GM21423 (cell line): Measurements from ENCODE around the gene RAPGEF1.

Experiments used
- ATAC-seq: cut with Tn5 transposase; IDR thresholded peaks from one replicate; pipeline ENCODE4 v1.9.1; 2021; ENCODE audit warnings: mild to moderate bottlenecking, moderate library complexity; ENCODE audit not compliant: unreplicated experiment

The RAPGEF1 gene

DNA sequence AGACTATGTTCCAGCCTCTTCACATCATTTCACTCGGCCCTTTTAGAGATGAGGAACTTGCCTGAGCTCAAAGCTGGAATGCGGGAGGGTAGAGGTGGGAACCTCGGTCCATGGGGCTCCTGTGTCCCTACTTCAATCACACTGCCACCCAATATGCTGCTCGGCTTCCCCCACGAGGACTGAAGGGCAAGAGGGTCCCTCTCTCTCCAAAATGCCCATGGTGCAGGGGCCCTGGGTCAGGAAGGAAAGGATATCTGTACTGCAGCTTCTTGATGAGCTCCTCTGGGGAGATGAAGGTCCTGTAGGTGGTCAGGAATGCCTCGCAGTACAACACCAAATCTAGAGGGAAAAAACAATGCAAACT lies 148.0 kb downstream of the RAPGEF1 start:
- ATAC-seq: no peak

DNA sequence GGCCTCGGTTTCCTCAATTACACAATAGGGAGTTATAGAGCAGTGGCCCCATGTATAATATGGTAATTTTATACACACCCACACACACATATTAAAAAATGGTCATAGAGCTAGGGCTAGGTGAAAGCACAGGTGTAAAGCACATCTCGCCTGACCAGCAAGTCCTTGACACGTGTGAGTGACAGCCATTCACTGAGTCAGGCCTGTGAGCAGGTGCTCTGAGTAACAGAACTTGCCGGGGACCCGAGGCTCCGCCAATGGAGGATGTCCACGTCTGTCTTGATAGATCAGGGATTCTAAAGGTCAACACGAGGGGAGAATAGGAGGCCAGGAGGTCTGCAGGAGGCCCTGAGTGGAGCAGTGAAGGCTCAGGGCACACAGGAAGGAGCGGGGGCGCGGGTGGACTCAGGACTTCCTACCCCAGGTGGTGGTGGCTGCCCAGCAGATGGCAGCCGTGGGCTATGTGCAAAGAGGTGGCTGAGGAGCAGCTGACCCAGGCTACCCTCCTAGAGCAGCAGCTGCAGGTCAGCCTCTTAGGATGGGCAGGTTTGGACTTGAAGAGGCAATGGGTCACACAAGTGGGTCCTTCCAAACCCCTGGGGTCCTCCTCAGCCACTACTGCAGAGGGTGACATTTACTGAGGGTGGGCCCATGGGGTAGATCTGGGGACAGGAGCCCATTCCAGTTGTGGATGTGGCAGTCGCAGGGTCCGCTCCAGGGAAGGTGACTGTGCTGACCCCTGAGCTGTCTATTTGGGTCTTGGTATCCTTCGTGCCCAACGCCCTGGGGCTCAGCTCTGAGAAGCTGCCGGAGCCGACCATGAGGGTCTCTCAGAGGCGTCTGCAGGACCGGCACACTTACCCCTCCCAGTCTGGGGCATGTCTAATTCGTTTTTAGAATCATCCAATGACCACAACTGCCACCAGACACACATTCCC lies 148.7 kb downstream of the RAPGEF1 start:
- ATAC-seq: no peak

DNA sequence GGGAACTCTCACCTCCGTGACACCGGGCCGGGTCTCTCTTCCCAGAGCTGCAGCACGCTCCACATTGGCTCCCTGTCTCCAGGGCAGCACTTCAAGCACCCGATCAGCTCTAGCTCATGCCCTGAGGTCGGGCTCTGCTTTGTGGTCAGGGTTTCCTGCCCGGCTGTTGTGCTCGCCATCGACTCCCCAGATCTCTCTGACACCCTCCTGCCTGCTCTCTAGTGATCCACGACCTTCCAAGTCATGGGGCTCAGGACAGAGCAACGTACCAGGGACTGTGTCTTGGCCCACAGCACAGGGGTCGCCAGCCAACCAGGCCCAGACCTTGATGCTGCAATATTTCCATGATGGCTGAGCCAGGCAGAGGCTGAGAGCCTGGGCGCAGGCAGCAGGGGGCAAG lies 149.4 kb downstream of the RAPGEF1 start:
- ATAC-seq: no peak

DNA sequence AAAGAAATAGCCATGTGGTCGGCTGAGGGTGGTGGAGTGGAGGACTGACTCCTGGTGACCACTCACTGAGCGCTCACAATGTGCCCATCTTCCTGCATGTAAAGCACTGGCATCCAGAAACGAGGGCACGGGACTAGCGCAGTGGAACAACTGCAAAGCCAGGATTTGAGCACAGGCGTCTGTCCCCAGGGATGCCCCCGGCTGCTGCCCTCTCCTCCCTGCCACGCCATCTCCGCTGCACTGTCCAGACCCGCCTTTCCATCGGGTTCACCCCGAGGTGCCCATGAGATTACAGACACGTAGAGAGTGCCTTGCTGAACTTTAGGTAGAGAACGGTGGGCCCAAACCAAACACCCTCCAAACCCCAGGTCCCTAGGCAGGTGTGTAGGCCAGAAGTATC lies 149.9 kb downstream of the RAPGEF1 start:
- ATAC-seq: no peak

DNA sequence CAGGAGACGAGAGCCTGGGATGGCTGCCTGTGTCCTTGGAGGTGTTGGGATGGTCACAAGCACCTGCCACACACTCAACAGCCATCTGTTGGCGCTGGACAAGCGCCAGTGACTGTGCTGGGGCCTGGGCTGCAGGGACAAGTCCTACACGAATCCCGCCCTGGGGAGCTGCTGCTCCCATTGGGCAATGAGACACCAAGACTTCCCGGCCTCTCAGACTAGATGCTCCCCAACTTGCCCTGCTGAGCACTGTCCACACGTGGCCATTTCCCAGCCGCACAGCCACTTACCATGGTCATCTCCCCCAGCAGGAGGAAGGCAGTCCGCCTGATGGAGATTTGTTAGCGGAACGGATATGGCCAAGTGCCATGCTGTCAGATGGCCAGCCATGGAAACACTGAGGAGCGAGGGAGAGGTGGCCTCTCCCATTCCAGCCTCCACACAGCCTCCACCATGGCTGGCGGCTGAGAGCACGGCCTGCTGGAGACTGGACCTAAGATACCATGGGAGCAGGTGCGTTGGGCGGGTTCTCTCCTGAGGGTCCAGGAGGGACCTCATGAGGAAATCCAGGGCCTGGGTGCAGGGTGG lies 150.7 kb downstream of the RAPGEF1 start:
- no peak for ATAC-seq

DNA sequence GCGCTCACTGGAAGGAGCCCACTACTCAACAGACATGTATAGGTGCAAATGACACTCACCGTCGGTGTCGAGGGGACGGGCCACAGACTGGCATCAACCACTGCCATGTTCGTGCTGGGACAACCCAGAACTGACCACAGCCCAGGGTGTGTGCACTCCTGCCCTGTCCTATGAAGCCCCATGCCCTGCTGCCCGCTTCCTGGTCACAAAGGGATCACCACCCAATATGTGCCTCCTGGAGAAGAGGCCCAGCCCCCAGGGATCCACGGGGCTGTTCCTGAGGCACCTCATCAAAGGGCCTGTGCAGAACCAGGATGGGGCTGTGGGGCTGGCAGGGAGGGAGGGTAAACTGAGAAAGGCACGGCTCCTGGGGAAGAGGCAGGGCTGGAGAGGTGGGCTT lies 151.5 kb downstream of the RAPGEF1 start:
- ATAC-seq: no peak

DNA sequence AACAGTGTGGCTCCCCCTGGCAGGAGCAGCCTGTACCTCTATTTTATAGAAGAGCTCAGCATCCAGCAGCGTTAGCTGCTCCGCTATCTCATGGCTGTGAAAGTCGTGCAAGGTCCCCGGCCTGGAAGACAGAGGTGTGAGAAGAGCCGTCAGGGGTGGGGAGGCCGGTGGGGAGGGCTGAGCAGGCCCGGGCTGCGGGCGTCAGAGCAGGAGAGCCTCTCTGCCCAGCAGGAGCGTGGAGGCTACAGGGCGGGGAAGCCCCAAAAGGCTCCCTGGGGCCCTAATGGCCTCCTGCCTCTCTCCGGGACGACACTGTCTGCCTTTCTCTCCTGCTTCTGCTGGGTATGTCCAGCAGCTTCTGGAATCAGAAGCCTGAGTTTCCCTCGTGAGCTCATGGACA lies 152.0 kb downstream of the RAPGEF1 start:
- ATAC-seq: no peak

DNA sequence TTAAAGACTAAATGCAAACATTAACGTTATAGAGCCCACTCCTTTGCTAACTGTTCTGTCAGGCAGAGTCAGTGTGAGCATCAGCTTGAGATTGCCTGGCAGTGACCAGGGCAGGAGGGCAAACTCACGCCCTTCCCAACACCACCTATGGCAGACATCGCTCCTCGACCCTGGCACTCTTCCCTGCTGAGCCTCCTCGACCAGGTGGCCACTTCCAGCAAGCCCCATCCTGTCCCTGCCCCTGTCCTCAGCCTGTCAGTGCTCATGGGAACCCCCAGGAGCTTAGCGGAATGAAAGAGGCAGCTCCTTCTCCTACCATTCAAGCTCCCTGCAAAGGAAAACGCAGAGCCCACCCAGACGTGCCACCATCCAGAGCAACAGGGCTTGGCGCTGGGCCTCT lies 152.5 kb downstream of the RAPGEF1 start:
- no peak for ATAC-seq

DNA sequence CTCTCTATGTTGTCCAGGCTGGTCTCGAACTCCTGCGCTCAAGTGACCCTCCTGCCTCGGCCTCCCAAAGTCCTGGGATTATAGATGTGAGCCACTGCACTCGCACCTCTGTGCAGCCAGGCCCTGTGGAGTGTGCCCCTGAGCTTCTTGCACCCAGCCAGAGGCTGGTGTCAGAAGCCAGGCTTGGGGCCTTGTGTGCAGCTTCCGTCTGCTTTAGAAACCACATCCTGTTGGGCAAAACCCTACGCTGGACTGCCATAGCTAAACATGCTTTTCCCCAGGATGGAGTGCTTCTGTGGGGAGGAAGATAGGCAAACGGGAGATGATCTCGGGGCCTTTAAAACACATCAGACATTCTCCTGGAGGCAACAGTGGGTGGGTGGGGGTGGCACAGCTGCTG lies 154.5 kb downstream of the RAPGEF1 start:
- ATAC-seq: no peak

DNA sequence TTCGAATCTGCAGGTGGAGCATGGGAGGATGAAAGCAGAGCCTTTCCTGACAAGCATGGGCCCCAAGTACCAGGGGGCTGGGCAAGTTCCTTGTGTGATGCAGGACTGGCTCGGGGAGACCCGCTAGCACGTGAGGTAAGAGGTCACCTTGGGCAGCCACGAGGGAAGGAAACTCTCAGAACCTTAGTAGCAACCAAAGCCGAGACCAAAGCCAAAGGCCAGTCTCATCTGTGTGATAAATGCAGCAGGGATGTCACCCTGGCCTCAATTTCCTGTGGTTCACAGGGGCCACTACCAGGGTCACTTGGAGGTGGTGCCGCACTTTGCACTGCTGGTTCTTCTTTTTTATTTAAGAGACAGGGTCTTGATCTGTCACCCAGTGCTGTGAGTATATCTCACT lies 155.0 kb downstream of the RAPGEF1 start:
- ATAC-seq: no peak

DNA sequence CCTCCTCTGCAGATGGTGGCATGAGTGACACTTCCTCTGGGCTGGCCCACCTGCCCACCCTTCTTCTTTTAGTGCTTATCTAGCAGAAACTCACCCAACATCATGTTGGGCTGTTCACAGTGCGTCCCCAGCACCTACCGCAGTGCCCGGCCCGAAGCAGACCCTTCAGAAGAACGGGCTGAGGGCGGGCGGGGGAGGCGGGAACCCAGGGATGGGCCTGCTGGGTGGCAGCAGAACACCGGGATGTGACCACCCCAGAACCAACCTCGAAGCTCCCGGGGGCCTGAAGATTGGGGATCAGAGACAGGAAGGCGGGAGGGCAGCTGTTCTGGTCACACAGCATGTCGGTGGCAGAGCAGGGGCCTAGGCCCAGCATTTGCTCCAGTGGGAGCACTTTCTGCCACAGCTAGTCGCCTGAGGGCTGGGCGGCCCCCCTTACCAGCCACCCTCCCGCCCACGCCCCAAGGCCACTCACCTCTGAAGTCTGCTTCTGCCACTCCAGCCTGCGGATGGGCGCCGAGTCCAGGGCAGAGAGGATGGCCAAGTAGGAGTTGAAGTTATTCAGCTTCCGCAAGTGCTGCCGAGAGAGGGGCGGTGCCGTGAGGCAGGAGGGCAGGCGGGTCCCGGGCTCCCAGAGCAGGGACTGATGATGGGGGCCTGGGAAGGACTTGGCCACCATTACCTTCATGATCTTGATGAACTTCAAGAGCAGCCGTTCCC lies 155.9 kb downstream of the RAPGEF1 start:
- no peak for ATAC-seq

DNA sequence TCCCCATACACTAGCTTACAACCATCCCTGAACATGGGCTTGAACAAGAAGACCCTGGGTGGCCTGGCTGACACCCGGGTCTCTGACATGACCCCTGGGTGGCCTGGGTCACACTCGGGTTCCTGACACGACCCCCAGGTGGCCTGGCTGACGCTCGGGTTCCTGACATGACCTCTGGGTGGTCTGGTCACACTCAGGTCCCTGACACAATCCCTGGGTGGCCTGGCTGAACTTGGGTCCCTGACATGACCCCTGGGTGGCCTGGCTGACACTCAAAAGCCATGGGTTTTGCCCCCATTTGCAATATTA lies 156.6 kb downstream of the RAPGEF1 start:
- ATAC-seq: no peak

DNA sequence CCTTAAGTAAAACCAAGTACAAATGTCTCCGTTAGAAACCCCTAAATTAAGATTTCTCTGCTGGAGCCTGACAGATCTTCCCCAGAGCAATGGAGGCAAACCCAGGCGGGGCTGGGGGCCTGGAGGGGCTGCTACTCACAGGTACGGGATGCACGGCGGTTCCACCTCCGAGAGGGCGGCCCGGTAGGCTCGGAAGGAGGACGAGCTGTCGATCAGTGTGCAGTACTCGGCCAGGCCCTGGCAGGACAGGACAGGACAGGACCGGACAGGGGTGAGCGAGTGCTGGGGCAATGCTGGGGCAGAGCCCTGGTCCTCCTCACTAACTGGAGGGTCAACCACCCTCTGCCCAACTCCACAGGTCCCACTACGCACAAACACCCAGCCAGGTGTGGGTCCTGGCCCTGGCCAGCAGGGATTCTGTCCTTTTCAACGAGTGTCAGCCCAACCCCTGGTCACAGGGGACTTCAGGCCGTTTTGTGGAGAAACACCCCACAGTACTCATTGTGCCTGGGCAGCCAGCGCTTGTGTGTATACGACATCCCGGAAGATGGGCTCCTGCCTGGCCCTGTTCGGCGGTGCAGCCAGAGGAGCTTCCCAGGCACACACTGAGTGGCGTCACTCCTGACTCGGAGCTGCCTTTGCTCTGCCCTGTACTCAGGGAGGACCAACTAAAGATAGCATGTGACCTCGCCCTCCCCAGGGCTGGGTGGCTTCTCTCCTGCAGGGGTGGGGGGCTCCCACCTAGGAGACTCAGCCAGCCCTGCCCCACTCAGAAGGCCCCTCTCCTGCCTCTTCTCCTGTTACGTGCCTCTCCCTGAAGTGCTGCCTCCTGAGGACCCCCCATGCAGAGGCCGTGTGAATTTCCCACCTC lies 157.2 kb downstream of the RAPGEF1 start:
- ATAC-seq: no peak

DNA sequence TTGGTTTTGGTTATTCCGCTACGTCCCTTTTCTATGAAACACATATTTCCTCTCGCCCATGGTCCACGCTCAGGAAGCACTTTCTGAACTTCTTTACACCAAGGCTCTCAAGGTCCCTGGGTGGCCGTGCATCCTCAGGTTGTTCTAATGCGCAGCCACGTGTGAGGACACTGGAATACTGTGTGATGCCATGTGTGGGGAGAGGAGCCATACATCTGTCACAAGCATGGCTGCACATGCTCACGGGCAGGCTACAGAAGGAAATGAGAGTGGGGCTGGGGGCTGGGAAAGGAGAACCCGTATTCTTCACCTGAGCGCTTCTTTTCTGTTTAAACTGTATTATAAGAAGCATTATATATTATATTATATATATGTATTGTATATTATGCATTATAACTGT lies 157.8 kb downstream of the RAPGEF1 start:
- no peak for ATAC-seq

DNA sequence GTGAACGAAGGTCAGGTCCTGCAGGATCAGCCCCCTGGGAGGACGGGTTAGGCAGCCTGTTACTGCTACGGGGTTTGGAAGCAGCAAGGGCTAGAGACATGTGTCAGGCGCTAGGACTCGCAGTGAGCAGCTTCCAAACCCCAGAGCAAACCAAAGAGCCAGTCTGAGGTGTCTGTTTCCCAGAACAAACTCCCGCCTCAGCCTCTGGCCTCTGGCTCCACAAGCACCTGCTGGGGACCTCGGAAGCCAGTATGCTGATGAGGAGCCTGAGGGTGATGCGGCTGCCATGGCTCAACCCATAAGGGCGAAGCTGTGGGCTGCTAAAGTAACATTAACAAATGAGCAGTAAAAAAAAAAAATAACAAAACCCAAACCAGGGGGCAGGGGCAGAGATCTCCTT lies 159.5 kb downstream of the RAPGEF1 start:
- ATAC-seq: no peak

DNA sequence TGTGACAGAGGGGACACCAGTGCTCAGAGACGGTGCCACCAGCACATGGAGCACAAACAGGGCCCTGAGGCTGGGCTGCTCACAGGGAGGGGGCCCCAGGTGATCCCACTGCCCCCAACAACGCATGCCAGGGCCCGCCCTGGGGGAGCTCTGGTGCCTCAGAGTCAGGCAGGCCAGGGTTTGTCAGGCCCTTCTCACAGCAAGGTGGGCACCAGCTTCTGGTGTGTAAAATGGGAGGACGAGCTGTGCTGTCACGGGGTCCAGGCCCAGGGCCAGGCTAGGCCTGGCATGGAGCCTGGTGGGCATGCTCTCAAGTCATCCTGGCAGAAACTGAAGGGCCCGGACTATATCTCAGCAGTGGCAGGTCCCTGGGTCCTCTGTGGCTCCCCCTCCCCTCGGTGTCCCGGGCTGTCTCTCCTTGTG lies 160.1 kb downstream of the RAPGEF1 start:
- ATAC-seq: no peak

DNA sequence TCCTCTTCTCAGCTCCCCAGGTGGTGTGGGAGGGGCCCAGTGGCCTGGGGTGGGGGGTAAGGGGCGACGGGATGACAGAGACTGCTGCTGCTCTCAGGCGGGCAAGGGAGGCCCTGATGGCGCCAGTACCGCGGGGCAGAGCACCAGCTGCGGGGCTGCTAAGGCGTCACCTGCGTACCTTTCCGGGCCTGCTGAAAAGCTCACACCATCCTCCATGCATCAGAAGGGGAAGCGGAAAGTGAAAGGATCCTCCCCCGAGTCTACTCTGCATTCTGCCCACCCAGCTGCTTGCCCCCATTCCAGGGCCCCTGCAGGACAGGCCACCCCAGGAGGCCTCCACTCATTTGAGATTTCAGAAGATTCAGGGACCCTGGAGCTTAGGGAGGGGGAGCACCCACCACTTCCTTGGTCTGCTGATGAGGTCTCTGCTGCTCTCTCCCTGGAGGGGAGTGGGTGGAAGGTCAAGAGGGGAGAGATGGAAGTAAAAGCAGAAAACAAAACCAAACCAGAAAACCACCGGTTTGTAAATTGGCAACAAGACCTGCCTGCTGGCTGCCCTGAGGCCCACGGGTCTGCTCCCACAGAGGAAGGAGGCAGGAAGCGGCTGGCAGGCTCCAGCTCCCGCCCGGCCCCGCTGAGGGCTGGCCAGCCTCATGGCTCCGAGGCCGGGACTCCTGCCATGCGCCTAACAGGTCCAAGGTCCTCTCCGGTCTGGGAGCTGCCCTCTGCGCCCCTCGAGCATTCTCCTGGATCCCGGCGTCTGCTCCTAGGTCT lies 161.0 kb downstream of the RAPGEF1 start:
- peak; percentile 49 for ATAC-seq

DNA sequence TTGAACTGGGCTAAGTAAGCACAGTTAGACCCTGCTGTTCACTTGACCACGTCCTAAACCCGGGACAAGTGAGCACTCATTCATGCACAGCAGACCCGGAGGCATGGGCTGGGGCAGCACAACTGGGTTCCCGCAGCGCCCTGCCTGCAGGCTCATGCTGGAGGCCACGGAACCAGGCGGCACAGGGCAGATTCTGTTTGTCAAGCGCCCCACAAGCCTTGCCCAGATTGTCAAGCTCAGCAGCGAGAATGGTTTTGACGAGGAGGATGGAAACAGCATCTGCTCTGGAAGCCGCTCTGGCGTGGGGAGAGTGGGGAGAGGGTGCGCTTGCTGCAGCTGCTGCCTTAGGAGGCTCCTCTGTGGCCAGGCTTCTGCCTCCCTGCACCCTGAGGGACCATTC lies 161.9 kb downstream of the RAPGEF1 start:
- ATAC-seq: no peak

DNA sequence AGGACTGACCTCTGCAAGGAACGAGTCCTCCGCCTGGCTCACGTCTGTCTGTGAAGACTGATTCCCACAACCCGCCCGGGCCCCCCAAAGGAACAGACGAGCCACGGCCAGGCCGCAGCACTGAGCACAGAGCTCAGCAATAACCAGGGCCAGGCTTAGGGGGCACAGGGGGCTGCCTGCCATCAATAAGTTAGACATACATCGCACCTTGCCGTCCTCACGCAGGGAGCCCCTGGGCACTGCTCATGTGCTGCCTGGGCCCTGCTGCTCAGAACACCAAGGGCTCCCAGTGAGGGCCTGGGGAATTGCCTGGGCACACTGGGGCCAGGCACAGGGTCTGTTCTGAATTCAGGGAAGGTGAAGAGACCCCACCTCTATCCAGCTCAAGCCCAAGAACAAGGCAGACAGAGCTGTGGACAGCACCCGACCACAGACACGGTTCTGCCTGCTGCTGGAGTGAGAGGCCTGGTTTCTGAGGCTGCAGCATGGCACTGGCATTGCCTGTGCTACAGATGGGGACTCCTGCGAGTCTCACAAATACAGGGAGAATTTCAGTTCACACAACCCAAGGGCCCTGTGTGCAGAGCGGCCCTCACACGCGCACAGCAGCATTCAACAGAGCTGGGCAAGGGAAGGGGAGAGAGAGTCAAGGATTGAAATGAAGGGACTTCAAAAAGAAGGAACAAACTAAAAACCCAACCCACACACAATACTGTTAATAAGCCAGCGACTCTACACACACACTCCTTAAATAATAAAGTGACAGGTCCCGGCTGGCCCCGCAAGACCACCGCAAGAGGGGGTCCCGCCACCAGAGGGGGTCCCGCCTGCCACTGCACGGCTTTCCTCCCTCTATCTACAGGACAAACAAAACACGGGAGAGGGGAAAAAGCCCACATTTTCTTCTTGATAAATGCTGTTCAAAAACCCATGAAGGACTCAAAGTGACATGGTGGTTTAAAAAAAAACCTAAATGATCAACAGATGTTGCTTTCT lies 162.6 kb downstream of the RAPGEF1 start:
- no peak for ATAC-seq
